Cardiac muscle cell (in vitro differentiated cells and primary cell): ENCODE data around the gene BTBD17. TPM values are rescaled to one million over a fixed set of nuclear protein-coding genes. Genes with fewer than 3 reads are reported as not detected.

Experiments used
- DNase-seq, 2 donors: peaks; one replicate each; pipeline versions ENCODE4 v3.0.0 to v3.0.0-alpha.2; 2010 to 2017; ENCODE audit warnings: low read depth in 1 of 2, low spot score in 1 of 2
- H3K27ac ChIP-seq: fragments of 200-600 bp; sonication (generic); 2 replicates; pipeline ENCODE4 v1.5.1; 2016
- H3K27me3 ChIP-seq: fragments of 200-600 bp; sonication (generic); 2 replicates; pipeline ENCODE4 v1.6.0; 2016; ENCODE audit warnings: control low read depth
- H3K36me3 ChIP-seq: fragments of 200-600 bp; sonication (generic); 2 replicates; pipeline ENCODE4 v1.5.1; 2016; ENCODE audit warnings: control low read depth
- H3K4me1 ChIP-seq: fragments of 200-600 bp; sonication (generic); 2 replicates; pipeline ENCODE4 v1.8.1; 2017; ENCODE audit warnings: low read depth, mild to moderate bottlenecking, mixed run types
- H3K4me3 ChIP-seq: fragments of 200-600 bp; sonication (generic); 2 replicates; pipeline ENCODE4 v1.5.1; 2016; ENCODE audit warnings: mild to moderate bottlenecking
- H3K9me3 ChIP-seq: fragments of 200-600 bp; sonication (generic); 2 replicates; pipeline ENCODE4 v1.5.1; 2017; ENCODE audit warnings: low read depth, mild to moderate bottlenecking, control low read depth
- polyA plus RNA-seq: library from polyadenylated mRNA; unstranded; fragments of >200 nt; fragmentation: Nextera tagmentation; extraction: Ambion mirVana; gene quantifications from 2 replicates; pipeline ENCODE4 v1.2.1, GENCODE V29; 2016
- total RNA-seq: library from RNA; depleted of rRNA; stranded (reverse); fragments of >200 nt; gene quantifications from 2 replicates; pipeline ENCODE4 v1.2.3, GENCODE V29; 2016
- TF ChIP-seq, protein P1 (sequence below): IDR thresholded peaks from 2 replicates; pipeline ENCODE4 v1.5.1; 2012; ENCODE audit warnings: low read depth, mild to moderate bottlenecking, low read length

The BTBD17 gene
- total and polyA plus RNA-seq, 2 experiments from 2014 or later = 0.62 to 0.63 TPM

DNA sequence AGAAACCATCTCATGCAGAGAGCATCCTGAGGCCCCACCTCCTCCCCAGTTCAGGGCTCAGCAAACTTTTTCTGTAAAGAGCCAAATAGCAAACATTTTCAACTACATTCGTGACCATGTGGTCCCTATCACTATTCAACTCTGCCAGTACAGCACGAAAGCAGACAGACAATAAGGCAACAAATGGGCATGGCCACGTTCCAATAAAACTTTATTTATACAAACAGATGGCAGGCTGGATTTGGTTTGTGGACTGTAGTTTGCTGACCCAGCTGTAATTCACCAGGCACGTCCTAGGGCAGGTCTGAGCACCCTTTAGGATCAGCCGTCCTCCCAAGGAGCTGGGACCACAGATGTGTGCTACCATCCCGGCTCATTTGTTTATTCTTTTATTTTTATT is 43.1 kb upstream of the BTBD17 start:
- no peak for DNase-seq
- no peak overlapping the region for H3K27ac ChIP-seq

DNA sequence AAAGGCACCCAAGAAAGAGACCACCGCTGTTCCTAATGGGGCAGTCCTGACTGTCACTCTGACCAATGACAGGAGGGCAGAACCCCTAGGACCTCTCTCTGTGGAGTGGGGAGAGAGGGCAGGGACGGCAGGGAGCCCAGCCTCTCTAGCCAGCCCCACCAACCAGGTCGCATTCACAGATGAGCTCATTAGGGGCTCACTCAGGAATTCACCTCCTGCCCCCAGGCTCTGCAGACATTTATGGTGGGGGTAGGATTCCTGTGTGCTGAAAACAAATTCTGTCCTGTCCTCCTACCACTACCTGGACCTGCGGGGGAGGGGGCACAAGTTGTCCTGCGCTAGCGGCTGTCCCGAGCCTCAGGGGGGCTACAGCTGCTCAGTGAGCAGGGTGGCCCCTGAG is 42.5 kb upstream of the BTBD17 start:
- Histone ChIP-seq H3K36me3 (no peaks in the 10 kb centered on the region), H3K9me3 (no peaks in the 10 kb centered on the region), H3K27ac (no peak overlapping the region), H3K4me3 (no peak overlapping the region), H3K27me3 (no peaks in the 10 kb centered on the region), H3K4me1 (peaks cover 4% of the 10 kb centered on the region)
- TF ChIP-seq, protein P1, sequence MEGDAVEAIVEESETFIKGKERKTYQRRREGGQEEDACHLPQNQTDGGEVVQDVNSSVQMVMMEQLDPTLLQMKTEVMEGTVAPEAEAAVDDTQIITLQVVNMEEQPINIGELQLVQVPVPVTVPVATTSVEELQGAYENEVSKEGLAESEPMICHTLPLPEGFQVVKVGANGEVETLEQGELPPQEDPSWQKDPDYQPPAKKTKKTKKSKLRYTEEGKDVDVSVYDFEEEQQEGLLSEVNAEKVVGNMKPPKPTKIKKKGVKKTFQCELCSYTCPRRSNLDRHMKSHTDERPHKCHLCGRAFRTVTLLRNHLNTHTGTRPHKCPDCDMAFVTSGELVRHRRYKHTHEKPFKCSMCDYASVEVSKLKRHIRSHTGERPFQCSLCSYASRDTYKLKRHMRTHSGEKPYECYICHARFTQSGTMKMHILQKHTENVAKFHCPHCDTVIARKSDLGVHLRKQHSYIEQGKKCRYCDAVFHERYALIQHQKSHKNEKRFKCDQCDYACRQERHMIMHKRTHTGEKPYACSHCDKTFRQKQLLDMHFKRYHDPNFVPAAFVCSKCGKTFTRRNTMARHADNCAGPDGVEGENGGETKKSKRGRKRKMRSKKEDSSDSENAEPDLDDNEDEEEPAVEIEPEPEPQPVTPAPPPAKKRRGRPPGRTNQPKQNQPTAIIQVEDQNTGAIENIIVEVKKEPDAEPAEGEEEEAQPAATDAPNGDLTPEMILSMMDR = no peak
- DNase-seq = no peak

More for the DNA sequence above, 43.1 kb upstream of the BTBD17 start:
- Histone ChIP-seq H3K36me3 (no peaks in the 10 kb centered on the region), H3K9me3 (no peaks in the 10 kb centered on the region), H3K4me1 (peaks cover 4% of the 10 kb centered on the region), H3K27me3 (no peaks in the 10 kb centered on the region), H3K4me3 (no peak overlapping the region)
- TF ChIP-seq, protein P1 = no peak

DNA sequence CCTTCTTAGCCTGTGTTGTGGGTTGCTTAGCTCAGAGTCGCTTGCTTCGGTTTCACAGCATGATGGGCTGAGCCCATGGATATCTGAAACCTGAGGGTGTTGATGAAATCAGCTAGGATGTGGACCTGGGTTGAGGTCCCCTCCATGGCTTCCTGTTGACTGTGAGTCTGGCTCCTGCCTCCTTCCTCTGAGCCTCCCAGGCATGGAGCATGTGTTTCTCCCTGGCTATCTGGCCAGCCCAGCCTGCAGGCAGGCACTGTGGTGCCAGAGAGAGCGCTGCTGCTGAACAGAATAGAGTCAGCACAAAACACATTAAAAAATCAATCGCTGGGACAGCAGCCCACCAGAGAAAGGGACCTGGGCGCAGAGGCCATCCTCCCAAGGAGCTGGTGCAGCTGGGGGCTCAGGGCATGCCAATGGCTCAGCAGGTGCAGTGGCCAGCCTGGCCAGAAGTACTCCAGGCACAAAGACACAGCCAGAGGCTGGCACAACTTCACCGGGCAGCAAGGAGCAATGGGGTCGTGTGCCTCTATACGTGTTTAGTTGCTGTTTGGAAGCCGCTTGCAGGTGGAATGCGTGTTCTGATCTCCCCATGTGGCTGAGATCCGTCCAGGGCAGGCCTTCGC is 42.0 kb upstream of the BTBD17 start:
- Histone ChIP-seq H3K27me3 (no peaks in the 10 kb centered on the region), H3K36me3 (no peaks in the 10 kb centered on the region), H3K9me3 (no peaks in the 10 kb centered on the region), H3K4me3 (no peak overlapping the region), H3K4me1 (peaks cover 4% of the 10 kb centered on the region), H3K27ac (no peak overlapping the region)
- TF ChIP-seq, protein P1 = no peak
- no peak for DNase-seq

DNA sequence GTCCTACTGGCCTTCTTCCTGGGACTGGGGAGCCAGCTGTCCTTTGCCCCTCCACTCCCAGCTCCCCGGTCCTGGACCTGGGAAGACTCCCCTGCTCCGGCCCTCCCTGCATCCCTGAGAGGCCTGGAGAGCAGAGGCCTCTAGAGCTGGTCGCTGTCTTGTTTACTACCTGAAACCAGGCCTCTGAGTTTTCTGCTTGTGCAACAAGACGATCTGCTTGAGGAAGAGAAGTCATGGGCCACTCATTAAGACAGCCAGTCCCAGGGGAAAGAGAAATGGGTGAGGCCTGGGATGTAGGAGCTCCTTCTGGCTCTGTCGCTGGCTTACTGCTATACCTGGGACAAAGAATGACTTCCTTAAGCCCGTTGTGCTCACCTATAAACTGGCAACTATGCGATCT is 40.4 kb upstream of the BTBD17 start:
- TF ChIP-seq, protein P1 = no peak
- H3K9me3 ChIP-seq = no peaks in the 10 kb centered on the region

DNA sequence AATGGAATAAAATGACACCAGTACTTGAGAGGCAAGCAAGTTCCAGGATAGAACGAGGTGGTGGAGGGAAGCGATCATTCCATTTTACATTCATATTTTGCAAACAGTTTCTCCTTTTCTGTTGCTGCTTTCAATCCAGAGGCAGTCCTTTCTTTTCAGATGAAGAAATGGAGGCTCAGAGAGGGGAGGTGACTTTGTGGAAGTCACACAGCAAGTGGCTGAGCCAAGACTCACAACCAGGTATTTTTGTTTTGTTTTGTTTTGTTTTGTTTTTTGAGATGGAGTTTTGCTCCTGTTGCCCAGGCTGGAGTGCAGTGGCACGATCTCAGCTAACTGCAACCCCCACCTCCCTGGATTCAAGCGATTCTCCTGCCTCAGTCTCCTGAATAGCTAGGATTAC is 34.9 kb upstream of the BTBD17 start:
- TF ChIP-seq, protein P1 = no peak
- Histone ChIP-seq H3K4me1 (peaks cover 12% of the 10 kb centered on the region), H3K27ac (no peak overlapping the region), H3K36me3 (no peaks in the 10 kb centered on the region), H3K4me3 (no peak overlapping the region), H3K27me3 (no peaks in the 10 kb centered on the region), H3K9me3 (no peaks in the 10 kb centered on the region)
- DNase-seq = no peak

More for the DNA sequence above, 40.4 kb upstream of the BTBD17 start:
- DNase-seq = no peak
- Histone ChIP-seq H3K36me3 (no peaks in the 10 kb centered on the region), H3K27ac (no peak overlapping the region), H3K4me1 (peaks cover 4% of the 10 kb centered on the region), H3K27me3 (no peaks in the 10 kb centered on the region), H3K4me3 (no peak overlapping the region)
